Hepatocyte (in vitro differentiated cells): ENCODE measurements around the gene SFT2D1. TPM values are rescaled to one million over a fixed set of nuclear protein-coding genes. Genes with fewer than 3 reads are reported as not detected.
A peak's percentile ranks its signal among the peaks of the same experiment; 100 is the strongest.
"Not testable (repeated sequence)": the region's sequence is repeated elsewhere in the genome, so short reads cannot be mapped to it uniquely, and the experiment has no call there.

Experiments used
- DNase-seq: peaks from one replicate; pipeline ENCODE4 v3.0.0-alpha.2; 2016; ENCODE audit warnings: low spot score
- H2AFZ ChIP-seq: fragments of 200-600 bp; sonication (generic); 2 replicates; pipeline ENCODE4 v1.6.0; 2016; ENCODE audit warnings: antibody characterized with exemption, mild to moderate bottlenecking
- H3K27ac ChIP-seq: fragments of 200-600 bp; sonication (generic); 2 replicates; pipeline ENCODE4 v1.5.1; 2016; ENCODE audit warnings: mild to moderate bottlenecking
- H3K27me3 ChIP-seq: fragments of 200-600 bp; sonication (generic); 2 replicates; pipeline ENCODE4 v1.6.1; 2016
- H3K36me3 ChIP-seq: fragments of 200-600 bp; sonication (generic); replicated peaks from 2 replicates; pipeline ENCODE4 v1.5.1; 2016; ENCODE audit warnings: low read depth; ENCODE audit not compliant: insufficient read depth
- H3K4me1 ChIP-seq: fragments of 200-600 bp; sonication (generic); 2 replicates; pipeline ENCODE4 v1.5.1; 2016; ENCODE audit warnings: mild to moderate bottlenecking, moderate library complexity; ENCODE audit not compliant: insufficient read depth
- H3K4me2 ChIP-seq: fragments of 200-600 bp; sonication (generic); 2 replicates; pipeline ENCODE4 v1.6.0; 2016
- H3K4me3 ChIP-seq: fragments of 200-600 bp; sonication (generic); 2 replicates; pipeline ENCODE4 v1.5.1; 2016; ENCODE audit warnings: mild to moderate bottlenecking
- H3K79me2 ChIP-seq: fragments of 200-600 bp; sonication (generic); 2 replicates; pipeline ENCODE4 v1.6.0; 2017; ENCODE audit warnings: mild to moderate bottlenecking
- H3K9me2 ChIP-seq: fragments of 200-600 bp; sonication (generic); replicated peaks from 2 replicates; pipeline ENCODE4 v1.6.0; 2017; ENCODE audit warnings: mild to moderate bottlenecking; ENCODE audit not compliant: insufficient read depth
- H3K9me3 ChIP-seq: fragments of 200-600 bp; sonication (generic); 2 replicates; pipeline ENCODE4 v1.5.1; 2016; ENCODE audit warnings: low read depth, mild to moderate bottlenecking
- H4K20me1 ChIP-seq: fragments of 200-600 bp; sonication (generic); 2 replicates; pipeline ENCODE4 v1.6.0; 2016; ENCODE audit warnings: mild to moderate bottlenecking; ENCODE audit not compliant: insufficient read depth, poor library complexity, severe bottlenecking
- EZH2 ChIP-seq: fragments of 200-600 bp; sonication (generic); IDR thresholded peaks from 2 replicates; pipeline ENCODE4 v1.6.1; 2016; ENCODE audit warnings: antibody characterized with exemption, mild to moderate bottlenecking, borderline replicate concordance
- EZH2phosphoT487 ChIP-seq: fragments of 200-600 bp; sonication (generic); IDR thresholded peaks from one replicate; pipeline ENCODE4 v1.6.1; 2018; ENCODE audit warnings: antibody characterized with exemption, mild to moderate bottlenecking, low read depth, moderate library complexity; ENCODE audit not compliant: unreplicated experiment, severe bottlenecking
- WGBS: methylation state at CpG from one replicate; pipeline ENCODE4 v1.1.6; 2016; ENCODE audit warnings: low lambda C conversion rate; ENCODE audit errors: missing lambda C conversion rate; 5-methylcytosine and 5-hydroxymethylcytosine counted together
- polyA plus RNA-seq: library from polyadenylated mRNA; unstranded; fragments of >200 nt; fragmentation: Nextera tagmentation; extraction: Ambion mirVana; gene quantifications from 2 replicates; pipeline ENCODE4 v1.2.1, GENCODE V29; 2016
- total RNA-seq: library from RNA; depleted of rRNA; stranded (reverse); fragments of >200 nt; gene quantifications from 2 replicates; pipeline ENCODE4 v1.2.3, GENCODE V29; 2014
- TF ChIP-seq, protein P1 (sequence below): fragments of 200-600 bp; sonication (generic); IDR thresholded peaks from 2 replicates; pipeline ENCODE4 v1.5.1; 2016; ENCODE audit warnings: antibody characterized with exemption, mild to moderate bottlenecking; ENCODE audit not compliant: poor library complexity

Gene SFT2D1
- total and polyA plus RNA-seq, 2 experiments from 2014 or later = 51.6 to 83.0 TPM

DNA sequence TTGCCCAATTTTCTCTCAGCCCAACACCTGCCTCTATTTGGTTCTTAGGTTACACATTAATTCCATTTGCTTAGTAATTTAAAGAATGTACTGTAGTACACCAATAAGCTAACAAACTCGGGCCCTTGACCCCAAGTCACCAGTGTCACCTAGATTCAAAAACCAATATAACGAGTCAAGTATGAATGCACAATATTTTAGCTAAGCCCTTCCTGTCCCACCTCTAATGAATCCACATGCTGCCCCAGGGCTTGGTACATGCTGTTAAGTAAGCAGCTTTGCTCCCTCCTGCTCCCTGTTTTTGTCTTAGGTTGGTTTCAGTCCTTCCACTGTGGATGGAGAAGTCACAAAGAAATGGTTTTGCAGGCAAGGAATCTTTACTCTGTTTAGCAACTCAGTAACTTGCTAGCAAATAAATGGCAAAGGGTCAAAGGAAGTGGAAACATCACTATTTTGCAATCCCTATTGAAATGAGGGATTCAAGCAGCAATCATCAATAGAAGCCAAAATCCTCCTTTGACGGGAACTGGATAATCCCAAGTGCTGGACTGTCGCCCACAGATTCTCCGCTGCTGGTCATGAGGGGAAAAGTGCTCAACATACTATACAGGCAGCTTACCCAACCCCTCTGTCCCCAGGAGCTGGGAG, 45.4 kb upstream of the SFT2D1 start:
- WGBS = 65% methylated on average over 5 of the region's 5 CpGs
- Histone ChIP-seq H3K4me3 (no peak overlapping the region), H3K4me2 (peak overlapping the region; percentile 37), H3K4me1 (peaks cover 6% of the 10 kb centered on the region), H3K9me2 (no peaks in the 10 kb centered on the region), H2AFZ (no peak overlapping the region), H3K9me3 (no peaks in the 10 kb centered on the region), H3K27me3 (no peaks in the 10 kb centered on the region), H4K20me1 (no peaks in the 10 kb centered on the region), H3K27ac (no peak overlapping the region), H3K79me2 (peaks cover 6% of the 10 kb centered on the region), H3K36me3 (no peaks in the 10 kb centered on the region)
- DNase-seq = no peak
- no peak for TF ChIP-seq EZH2phosphoT487
- no peak for TF ChIP-seq EZH2
- TF ChIP-seq, protein P1, sequence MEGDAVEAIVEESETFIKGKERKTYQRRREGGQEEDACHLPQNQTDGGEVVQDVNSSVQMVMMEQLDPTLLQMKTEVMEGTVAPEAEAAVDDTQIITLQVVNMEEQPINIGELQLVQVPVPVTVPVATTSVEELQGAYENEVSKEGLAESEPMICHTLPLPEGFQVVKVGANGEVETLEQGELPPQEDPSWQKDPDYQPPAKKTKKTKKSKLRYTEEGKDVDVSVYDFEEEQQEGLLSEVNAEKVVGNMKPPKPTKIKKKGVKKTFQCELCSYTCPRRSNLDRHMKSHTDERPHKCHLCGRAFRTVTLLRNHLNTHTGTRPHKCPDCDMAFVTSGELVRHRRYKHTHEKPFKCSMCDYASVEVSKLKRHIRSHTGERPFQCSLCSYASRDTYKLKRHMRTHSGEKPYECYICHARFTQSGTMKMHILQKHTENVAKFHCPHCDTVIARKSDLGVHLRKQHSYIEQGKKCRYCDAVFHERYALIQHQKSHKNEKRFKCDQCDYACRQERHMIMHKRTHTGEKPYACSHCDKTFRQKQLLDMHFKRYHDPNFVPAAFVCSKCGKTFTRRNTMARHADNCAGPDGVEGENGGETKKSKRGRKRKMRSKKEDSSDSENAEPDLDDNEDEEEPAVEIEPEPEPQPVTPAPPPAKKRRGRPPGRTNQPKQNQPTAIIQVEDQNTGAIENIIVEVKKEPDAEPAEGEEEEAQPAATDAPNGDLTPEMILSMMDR = no peak

DNA sequence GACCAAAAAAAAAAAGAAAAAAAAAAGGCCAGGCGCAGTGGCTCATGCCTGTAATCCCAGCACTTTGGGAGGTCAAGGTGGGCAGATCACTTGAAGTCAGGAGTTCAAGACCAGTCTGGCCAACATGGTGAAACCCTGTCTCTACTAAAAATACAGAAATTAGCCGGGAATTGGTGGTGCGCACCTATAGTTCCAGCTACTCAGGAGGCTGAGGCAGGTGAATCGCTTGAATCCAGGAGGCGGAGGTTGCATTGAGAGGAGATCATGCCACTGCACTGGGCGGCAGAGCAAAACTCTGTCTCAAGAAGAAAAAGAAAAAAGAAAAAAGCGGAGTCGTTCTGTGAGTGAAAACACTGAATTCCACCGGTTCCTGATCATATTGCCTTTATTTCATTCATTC, 44.8 kb upstream of the SFT2D1 start:
- WGBS = 94% methylated on average over 9 of the region's 9 CpGs
- H3K9me3 ChIP-seq, DNase-seq, H3K36me3 ChIP-seq, H3K4me1 ChIP-seq, H2AFZ ChIP-seq, H3K27ac ChIP-seq, H4K20me1 ChIP-seq, H3K4me3 ChIP-seq, H3K79me2 ChIP-seq, H3K27me3 ChIP-seq, H3K9me2 ChIP-seq: not testable (repeated sequence)
- H3K4me2 ChIP-seq = peak overlapping the region; percentile 37

DNA sequence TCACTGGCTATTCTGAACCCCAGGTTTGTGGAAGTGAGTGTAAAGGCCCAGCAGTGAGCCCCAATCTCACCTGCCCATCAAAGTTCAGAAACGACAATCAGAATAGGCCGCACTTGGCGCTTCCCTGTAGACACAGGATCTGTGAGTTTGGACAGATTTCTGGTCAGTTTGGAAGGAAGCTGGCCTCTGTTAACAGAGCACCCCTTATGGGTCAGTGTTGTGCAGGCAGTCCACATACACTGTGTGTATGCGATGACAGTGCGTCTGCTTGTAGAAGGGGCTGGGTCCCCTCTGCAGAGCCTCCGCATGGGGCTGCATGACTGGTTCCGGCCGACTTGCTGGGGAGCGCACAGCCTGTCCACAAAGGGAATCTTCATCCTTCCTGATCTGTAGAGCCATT, 43.8 kb upstream of the SFT2D1 start:
- H2AFZ ChIP-seq = no peak overlapping the region
- no peaks in the 10 kb centered on the region for H3K9me2 ChIP-seq
- DNase-seq = no peak
- peaks cover 6% of the 10 kb centered on the region for H3K4me1 ChIP-seq
- H3K4me2 ChIP-seq = no peak overlapping the region
- no peaks in the 10 kb centered on the region for H3K27me3 ChIP-seq
- TF ChIP-seq EZH2phosphoT487 (no peak), EZH2 (no peak)
- TF ChIP-seq, protein P1 = no peak
- no peaks in the 10 kb centered on the region for H3K9me3 ChIP-seq
- no peak overlapping the region for H3K27ac ChIP-seq
- H3K4me3 ChIP-seq = no peak overlapping the region
- no peaks in the 10 kb centered on the region for H4K20me1 ChIP-seq
- WGBS = 93% methylated on average over 9 of the region's 9 CpGs
- no peaks in the 10 kb centered on the region for H3K36me3 ChIP-seq
- peaks cover 10% of the 10 kb centered on the region for H3K79me2 ChIP-seq

DNA sequence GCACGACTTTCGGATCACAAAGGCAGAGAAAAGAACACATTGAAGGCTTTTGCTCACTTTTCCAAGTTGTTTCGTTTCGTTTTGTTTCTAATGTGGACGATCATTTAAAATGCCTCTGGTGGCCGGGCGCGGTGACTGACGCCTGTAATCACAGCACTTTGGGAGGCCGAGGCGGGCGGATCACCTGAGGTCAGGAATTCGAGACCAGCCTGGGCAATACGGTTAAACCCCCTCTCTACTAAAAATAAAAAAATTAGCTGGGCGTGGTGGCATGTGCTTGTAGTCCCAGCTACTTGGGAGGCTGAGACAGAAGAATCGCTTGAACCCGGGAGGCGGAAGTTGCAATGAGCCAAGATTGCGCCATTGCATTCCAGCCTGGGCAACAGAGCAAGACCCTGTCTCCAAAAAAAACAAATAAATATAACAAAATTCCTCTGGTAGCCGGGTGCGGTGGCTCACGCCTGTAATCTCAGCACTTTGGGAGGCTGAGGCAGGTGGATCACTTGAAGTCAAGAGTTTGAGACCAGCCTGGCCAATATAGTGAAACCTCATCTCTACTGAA, 41.5 kb upstream of the SFT2D1 start:
- 29% methylated on average over 22 of the region's 22 CpGs for WGBS
- H4K20me1 ChIP-seq = not testable (repeated sequence)

More for the DNA sequence above, 41.5 kb upstream of the SFT2D1 start:
- peak overlapping the region; percentile 86 for H3K4me3 ChIP-seq
- H2AFZ ChIP-seq = peak overlapping the region; percentile 93
- not testable (repeated sequence) for H3K4me1 ChIP-seq, H3K9me2 ChIP-seq, H3K27me3 ChIP-seq, H3K36me3 ChIP-seq, DNase-seq, H3K9me3 ChIP-seq
- H3K79me2 ChIP-seq = peaks cover 30% of the 10 kb centered on the region
- H3K4me2 ChIP-seq = peak overlapping the region; percentile 90
- H3K27ac ChIP-seq = peak overlapping the region; percentile 95
